Endothelial cell of hepatic sinusoid (primary cell): ENCODE measurements around the gene TTLL7.
"Not testable (repeated sequence)": the region's sequence is repeated elsewhere in the genome, so short reads cannot be mapped to it uniquely, and the experiment has no call there.

Experiments used
- in situ Hi-C: cut with HindIII; loops from 2 replicates; pipeline ENCODE4 v1.10.0; 2017; ENCODE audit warnings: low sequenced_read_pairs

The TTLL7 gene

GRCh38 chr1:83996621-83997020 is 2.3 kb downstream of the TTLL7 start:
- in situ Hi-C loops = no loop called here

GRCh38 chr1:83996191-83996590 is 2.7 kb downstream of the TTLL7 start:
- in situ Hi-C loops = no loop called here

GRCh38 chr1:83995649-83996048 is 3.3 kb downstream of the TTLL7 start:
- in situ Hi-C loops = no loop called here

GRCh38 chr1:83994111-83994510 is 4.8 kb downstream of the TTLL7 start:
- in situ Hi-C loops = no loop called here

DNA sequence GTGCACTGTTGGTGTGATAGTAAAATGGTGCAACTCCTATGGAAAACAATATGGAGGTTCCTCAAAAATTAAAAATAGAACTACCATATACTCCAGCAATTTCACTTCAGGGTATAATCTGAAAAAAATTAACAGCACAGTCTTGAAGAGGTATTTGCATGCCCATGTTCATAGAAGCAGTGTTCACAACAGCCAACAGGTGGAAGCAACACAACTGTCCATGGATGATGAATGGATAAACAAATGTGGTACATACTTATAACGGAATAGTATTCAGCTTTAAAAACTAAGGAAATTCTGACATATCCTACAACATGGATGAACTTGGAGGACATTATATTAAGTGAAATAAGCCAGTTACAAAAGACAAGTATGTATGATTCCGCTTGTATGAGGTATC is 8.2 kb downstream of the TTLL7 start:
- in situ Hi-C loops = no loop called here

- in situ Hi-C loops = no loop called here
These were observed 13.9 kb downstream of the TTLL7 start for GRCh38 chr1:83985048-83985447.

GRCh38 chr1:83983918-83984317 is 15.0 kb downstream of the TTLL7 start:
- in situ Hi-C loops = not testable (repeated sequence)

DNA sequence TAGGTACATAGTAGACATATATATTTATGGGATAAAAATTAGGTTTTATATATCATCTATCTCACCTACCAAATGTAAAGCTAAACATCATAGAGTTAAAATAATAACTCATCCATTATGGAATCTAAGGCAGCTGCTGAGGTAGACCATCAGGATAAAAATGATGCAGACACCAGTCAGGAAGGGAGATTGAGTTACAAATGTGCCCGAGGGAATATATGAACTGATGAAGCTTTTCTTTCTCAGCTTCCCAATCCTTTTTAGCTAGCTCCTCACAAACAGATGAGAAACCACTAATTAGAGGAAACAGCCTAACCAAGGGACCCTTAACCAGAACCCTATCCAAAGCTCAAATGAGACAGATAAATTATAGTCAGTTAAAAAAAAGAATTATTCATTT is 20.9 kb downstream of the TTLL7 start:
- in situ Hi-C loops = no loop called here

DNA sequence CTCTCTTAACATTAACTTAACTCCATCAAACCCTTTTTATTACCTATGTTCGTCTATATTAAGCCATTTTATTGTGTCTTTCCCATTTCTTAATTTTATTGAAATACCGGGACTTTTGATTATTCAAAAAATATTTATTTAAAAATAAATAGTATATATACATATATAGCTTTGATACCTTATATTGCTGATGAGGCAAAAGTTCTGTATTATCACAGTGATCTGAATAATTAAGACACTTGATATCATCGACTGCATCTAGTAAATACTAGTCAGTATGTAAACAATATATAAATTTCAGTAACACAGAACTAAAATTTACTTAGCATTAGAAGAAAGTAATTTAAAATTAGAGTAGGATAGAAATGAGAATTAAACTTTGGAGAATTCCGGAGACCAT is 22.0 kb downstream of the TTLL7 start:
- in situ Hi-C loops = no loop called here

DNA sequence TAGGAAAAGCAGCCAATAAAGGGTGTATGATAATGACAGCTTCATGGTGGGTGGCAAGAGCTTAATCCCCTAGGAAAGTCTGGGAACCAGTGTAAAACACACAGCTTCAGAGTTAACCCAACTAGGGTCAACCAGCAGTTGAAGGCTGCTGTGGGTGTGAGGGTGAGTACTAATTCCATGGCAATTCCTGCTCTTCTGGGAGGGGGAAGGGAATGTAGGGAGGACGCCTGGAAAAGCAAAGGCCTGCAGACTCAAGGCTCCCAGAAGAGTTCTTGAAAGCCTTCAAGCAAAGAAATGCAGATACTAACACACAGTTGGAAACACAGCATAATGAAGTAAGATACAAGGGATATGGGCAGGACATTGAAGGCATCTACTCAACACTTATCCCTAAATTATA is 28.1 kb downstream of the TTLL7 start:
- in situ Hi-C loops = no loop called here

- in situ Hi-C loops = no loop called here
These were observed 28.8 kb downstream of the TTLL7 start for GRCh38 chr1:83970114-83970513.

DNA sequence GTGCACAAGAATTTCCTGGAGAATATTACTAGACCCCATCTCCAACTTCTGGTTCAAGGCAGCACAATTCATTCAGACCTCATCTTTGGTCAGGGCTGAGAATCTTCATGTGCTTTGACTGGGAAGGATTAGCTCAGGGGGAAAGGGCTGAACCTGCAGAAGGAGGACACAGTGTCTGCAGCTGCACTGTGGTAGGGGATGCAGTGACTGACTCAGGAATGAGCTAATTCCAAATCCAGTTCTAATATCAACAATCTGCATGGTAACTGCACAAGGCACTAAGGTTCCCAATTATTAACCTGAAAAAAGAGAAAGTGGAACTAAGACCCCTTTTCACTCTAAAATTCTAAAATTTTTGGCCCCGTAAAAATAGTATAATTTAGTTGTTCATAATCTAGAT is 31.6 kb downstream of the TTLL7 start:
- in situ Hi-C loops = no loop called here

GRCh38 chr1:83964153-83964552 is 34.8 kb downstream of the TTLL7 start:
- in situ Hi-C loops = no loop called here

DNA sequence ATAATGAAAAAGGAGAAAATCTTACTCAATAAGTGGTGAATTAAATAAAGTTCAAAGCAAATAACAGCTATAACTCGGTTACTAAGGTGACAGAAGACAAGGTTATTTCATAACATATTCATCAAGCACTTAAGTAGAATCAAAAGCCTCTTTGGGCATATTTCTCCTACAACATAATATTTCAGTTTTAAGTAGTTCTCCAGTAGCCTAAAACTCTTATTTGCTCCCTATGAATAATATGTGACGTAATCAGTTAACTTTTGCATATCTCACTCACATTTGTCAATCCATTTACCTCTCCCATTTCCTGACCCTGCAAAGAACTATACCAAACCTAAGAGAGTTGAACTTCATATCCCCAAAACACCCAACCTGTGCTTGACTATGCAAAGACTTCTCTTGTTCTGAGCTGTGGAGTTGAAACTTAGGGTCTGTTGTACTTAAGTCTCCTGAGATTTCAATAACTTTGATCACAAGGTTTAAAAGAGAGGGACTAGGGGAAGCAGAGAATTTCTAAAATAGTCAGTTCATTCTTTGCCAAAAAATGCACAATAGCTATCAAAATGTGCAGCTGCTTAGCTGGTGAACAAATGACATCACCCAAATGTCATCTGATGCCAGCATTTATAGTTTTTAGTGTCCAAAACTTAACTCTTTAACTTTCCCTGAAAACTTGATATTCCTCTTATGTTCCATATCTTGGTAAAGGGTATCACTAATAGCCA is 37.2 kb downstream of the TTLL7 start:
- in situ Hi-C loops = no loop called here

DNA sequence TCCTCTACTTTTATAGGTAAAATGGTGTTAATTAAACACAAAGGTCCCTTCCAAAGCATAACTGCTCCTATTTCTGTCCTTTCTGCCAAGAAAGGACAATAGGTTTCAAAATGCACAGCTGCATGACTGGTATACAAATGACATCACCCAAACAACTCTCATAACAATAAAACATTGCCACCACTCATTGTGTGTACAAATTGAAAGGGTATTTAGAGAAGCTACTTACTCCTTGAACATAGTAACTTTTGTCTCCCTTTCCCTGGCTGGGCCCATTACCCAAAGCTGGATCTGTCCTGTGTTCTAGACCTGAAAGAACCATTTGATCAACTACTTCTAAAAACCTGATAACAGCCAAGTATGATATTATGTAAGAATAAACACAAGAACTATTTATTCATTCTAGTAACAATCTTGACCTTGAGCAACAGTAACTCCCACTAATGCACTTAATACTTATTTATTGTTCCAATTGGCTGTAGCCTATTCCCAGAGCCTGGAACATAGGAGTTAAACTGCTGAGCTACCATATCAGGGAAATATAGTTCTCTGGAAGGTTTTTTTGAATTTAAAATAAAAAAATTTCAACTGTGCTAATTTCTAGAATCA is 38.2 kb downstream of the TTLL7 start:
- in situ Hi-C loops = no loop called here

DNA sequence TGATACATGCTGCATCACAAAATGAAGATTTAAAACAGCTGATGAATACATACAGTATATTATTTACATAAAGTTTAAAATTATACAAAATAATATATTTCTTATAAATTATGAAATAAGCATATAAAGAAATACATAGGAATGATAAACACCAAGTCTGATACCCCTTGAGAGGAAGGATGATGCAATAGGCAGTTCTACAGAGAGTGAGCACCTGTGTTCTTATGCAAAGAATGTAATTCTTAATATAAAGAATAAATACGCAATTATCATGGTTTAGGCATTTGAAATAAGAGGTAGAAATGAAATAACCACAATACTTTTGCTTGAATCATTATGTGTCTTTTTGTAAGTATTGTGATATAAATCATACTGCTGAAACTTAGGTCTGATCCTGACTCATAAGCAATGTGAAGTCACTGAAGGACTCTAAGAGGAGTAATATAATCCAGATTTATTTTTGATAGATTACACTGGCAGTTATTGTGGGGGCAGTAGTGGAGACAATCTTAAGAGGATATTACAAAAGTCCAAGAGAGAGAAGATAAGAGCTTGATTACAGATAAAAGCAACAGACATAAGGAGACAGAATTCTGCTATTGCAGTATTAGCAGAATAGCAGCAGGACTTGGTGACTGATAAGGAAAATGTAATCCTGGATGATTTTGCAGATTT is 39.0 kb downstream of the TTLL7 start:
- in situ Hi-C loops = no loop called here

DNA sequence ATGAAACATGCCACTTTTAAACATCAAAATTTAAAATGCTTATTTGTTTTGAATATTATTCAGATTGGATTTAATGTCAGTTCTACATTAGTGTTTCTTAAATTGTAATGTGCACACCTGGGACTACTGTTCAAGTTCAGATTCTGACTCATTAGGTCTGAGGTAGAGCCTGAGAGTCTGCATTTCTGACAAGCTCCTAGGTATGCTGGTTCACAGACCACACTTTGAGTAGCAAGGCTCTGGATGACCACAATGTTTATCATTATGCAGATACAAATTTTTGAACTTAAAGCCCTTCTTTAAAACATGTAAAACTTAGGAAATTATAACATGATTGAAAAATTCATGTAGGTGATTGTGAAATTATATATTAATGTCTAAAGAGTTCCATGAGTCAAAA is 40.2 kb downstream of the TTLL7 start:
- in situ Hi-C loops = no loop called here

DNA sequence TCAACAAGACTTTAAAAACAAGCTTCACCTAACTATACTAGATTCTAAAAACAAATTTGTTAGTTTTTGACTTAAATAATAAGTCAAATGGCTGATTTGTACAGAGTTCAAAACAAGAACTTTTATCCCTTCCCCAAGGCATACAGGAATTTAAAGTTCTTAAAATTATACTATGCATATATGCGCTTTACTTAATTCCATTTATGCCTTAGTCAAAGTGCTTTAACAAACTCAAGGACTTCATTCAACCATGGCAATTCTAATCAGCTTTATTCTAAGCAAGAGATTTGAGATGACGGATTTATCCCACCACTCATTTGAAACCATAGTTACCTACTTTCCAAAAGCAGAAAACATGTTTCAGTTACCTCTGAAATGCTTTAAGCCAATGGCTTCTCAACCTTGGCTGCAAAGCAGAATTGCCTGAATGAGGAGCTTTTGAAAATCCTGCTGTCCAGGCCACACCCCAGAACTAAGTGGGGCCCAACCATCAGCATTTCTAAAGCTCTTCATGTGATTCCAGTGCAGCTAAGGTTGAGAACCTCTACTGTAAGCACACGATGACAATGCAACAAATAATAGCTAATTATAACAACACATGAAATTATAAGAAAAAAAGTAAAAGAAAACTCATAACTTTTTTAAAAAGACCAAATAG is 44.6 kb downstream of the TTLL7 start:
- in situ Hi-C loops = no loop called here

DNA sequence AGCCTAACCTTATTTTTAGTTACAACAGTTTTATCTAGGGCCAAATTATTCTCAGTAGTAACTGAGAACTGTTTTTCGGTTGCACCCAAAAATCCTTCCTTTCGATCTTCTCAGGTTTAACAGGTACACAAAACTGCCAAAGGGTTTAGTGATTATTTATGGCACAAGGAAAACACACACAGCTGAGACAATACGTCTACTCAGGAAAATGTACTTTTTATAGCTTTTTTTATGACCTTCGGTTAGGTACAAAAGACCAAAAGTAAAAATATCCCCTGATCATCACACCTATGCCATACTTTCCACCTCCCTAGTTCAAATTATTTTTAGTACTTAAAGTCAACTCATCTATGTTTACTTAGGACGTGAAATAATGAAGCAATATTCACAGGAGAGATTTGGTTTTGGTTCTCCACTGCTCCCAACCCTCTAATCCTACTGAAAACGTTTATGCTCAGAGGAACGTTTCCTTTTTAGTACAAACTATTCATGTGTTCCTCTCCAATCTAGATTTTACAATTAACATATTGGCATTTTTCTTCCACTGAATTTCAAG is 48.7 kb downstream of the TTLL7 start:
- in situ Hi-C loops = no loop called here

DNA sequence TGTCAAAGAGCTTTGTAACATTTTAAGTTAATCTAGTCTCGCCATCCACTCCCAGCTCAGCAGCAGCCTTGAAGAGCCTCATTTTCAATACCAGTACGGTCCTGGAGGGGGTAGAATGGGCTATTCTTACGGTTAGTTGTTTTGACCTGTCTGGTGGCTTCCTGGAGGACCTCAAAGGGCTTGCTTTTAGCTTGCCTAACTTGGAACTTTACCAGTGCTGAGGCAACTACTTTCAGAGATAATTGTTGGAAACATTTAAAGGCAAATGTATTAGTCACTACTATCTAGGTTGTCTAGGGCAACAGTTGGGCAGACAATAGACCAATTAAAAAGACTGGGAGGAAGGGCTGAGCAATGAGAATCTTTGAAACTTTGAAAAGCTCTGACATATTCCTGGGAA is 56.0 kb downstream of the TTLL7 start:
- in situ Hi-C loops = no loop called here

- in situ Hi-C loops = no loop called here
These were observed 64.4 kb downstream of the TTLL7 start for GRCh38 chr1:83934550-83934949.
